ENCODE measurements around the gene SNU13. TPM values are rescaled to one million over a fixed set of nuclear protein-coding genes. Genes with fewer than 3 reads are reported as not detected.

SNU13 gene
- total RNA-seq, 1 experiment from 2014 or later, result 203 TPM

DNA sequence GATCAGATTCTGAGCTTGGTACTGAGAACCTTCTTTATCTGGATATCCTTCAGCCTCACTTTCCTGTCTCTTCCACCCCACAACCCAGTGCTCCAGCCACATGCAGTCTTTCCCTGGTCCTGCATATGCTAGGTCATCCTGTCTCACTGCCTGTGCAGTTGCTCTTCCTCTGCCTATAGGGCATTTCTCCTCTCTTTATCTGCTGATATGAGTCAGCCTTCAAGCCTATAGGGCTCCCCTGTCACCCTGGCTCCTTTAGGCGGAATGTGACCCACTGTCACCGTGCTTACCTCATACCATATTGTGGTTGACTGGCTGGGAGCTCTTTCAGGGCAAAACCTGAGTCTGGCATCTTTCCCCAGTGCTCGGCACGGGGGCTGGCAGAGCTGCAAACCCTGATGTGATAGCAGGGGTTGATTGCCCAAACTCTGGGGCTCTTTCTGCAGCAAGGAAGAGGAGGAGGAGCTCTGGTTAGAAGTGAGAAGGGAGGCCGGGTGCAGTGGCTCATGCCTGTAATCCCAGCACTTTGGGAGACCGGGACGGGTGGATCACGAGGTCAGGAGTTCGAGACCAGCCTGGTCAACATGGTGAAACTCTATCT is 36.9 kb upstream of the SNU13 start:
- no peak overlapping the region for H3K27ac Mint-ChIP-seq

More for the DNA sequence above, 36.9 kb upstream of the SNU13 start:
- no peak overlapping the region for H2AFZ ChIP-seq (ENCODE audit: low read length)
- WGBS (ENCODE audit: extremely low coverage, insufficient read length, low lambda C conversion rate), result no CpG with 5 or more reads among the region's 9 CpGs
- no peak overlapping the region for H3K4ac ChIP-seq (ENCODE audit: low read depth, low read length)
- H3K23me2 ChIP-seq (ENCODE audit: insufficient read length, low read depth, low read length, poor library complexity, severe bottlenecking), result no peaks in the 10 kb centered on the region
- no peak overlapping the region for H4K8ac ChIP-seq (replicated peaks; ENCODE audit: insufficient read length, low read depth, low read length)
- Mint-ChIP-seq H3K9me3 (no peaks in the 10 kb centered on the region), H3K27me3 (ENCODE audit: low read depth) (peaks cover 7% of the 10 kb centered on the region; the same call in 1 of the 2 replicates), H3K4me1 (no peaks in the 10 kb centered on the region), H3K4me3 (no peak overlapping the region), H3K36me3 (ENCODE audit: insufficient read depth in 1 of 3, low read depth in 3 of 3) (no peaks in the 10 kb centered on the region)
- H3K14ac ChIP-seq (ENCODE audit: insufficient read depth, low read length), result no peak overlapping the region
- H2BK15ac ChIP-seq (ENCODE audit: low read depth, low read length), result no peak overlapping the region
- H3K23ac ChIP-seq (ENCODE audit: insufficient read length, low read depth, low read length), result no peak overlapping the region
- H3K79me2 ChIP-seq (ENCODE audit: insufficient read depth, low read length), result no peaks in the 10 kb centered on the region
- no peaks in the 10 kb centered on the region for H4K20me1 ChIP-seq (ENCODE audit: control insufficient read depth, insufficient read depth, insufficient read length)
- H2BK5ac ChIP-seq (ENCODE audit: insufficient read length, low read length), result no peak overlapping the region
- H3K18ac ChIP-seq (ENCODE audit: insufficient read length, low read depth, low read length), result no peak overlapping the region
- no peak overlapping the region for H3K9ac ChIP-seq (ENCODE audit: extremely low read depth, insufficient read length, low read length)
- H2BK12ac ChIP-seq (ENCODE audit: insufficient read length, low read depth, low read length), result no peak overlapping the region
- no peak for DNase-seq
- H2BK20ac ChIP-seq (ENCODE audit: low read depth, low read length, poor library complexity, severe bottlenecking), result no peak overlapping the region
- H3K9me3 ChIP-seq (ENCODE audit: control insufficient read depth, low read depth, low read length), result no peaks in the 10 kb centered on the region
- TF ChIP-seq, protein P1, sequence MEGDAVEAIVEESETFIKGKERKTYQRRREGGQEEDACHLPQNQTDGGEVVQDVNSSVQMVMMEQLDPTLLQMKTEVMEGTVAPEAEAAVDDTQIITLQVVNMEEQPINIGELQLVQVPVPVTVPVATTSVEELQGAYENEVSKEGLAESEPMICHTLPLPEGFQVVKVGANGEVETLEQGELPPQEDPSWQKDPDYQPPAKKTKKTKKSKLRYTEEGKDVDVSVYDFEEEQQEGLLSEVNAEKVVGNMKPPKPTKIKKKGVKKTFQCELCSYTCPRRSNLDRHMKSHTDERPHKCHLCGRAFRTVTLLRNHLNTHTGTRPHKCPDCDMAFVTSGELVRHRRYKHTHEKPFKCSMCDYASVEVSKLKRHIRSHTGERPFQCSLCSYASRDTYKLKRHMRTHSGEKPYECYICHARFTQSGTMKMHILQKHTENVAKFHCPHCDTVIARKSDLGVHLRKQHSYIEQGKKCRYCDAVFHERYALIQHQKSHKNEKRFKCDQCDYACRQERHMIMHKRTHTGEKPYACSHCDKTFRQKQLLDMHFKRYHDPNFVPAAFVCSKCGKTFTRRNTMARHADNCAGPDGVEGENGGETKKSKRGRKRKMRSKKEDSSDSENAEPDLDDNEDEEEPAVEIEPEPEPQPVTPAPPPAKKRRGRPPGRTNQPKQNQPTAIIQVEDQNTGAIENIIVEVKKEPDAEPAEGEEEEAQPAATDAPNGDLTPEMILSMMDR (conservative IDR thresholded peaks at IDR 0.05), result no peak
- no peaks in the 10 kb centered on the region for H3K4me1 ChIP-seq (ENCODE audit: insufficient read depth, low read length)
- no peak overlapping the region for H3K4me2 ChIP-seq (ENCODE audit: insufficient read depth, insufficient read length, low read length)
- no peaks in the 10 kb centered on the region for H3K27me3 ChIP-seq (ENCODE audit: insufficient read depth, low read length)
- H2AK5ac ChIP-seq (ENCODE audit: insufficient read length, low read length), result no peak overlapping the region
- H2BK120ac ChIP-seq (ENCODE audit: low read depth, low read length, poor library complexity, severe bottlenecking), result no peak overlapping the region
- H3K27ac ChIP-seq (ENCODE audit: insufficient read length, low read depth, low read length), result no peak overlapping the region
- no peak overlapping the region for H3K56ac ChIP-seq (ENCODE audit: insufficient read length, low read depth, low read length)
- no peaks in the 10 kb centered on the region for H3K79me1 ChIP-seq (ENCODE audit: insufficient read depth, low read depth, low read length, poor library complexity, severe bottlenecking)
- no peak overlapping the region for H4K5ac ChIP-seq (ENCODE audit: insufficient read length, low read depth, low read length)
- no peak overlapping the region for H4K91ac ChIP-seq (ENCODE audit: insufficient read length, low read depth, low read length)
- H3T11ph ChIP-seq (ENCODE audit: low read length), result no peak overlapping the region

Data from H9 (cell line).